ENCODE measurements around the gene SYPL2. TPM values are rescaled to one million over a fixed set of nuclear protein-coding genes. Genes with fewer than 3 reads are reported as not detected.
A peak's percentile ranks its signal among the peaks of the same experiment; 100 is the strongest.

The SYPL2 gene
- 10 to 100 TPM in 2 of 4 donors, 1 to 10 TPM in 2; 8.9 to 12.9 (median 10.3) TPM for total RNA-seq
- 7.9 TPM for polyA plus RNA-seq
- long read RNA-seq, donor 1, transcript SYPL2-201 (6 exons, 3,624 nt) = major isoform, 5 of 12 reads
- long read RNA-seq, donor 1, partial matches to known transcripts = 7 of 12 reads
- long read RNA-seq, donor 1, other reads (novel, unspliced or antisense) = 0 of 12 reads
- long read RNA-seq, donor 2, transcript SYPL2-201 (6 exons, 3,624 nt) = major isoform, 7 of 12 reads
- long read RNA-seq, donor 2, partial matches to known transcripts = 5 of 12 reads
- long read RNA-seq, donor 2, other reads (novel, unspliced or antisense) = 0 of 12 reads
- long read RNA-seq, donor 3, partial matches to known transcripts = 8 of 46 reads
- long read RNA-seq, donor 3, other reads (novel, unspliced or antisense) = 34 of 46 reads
- long read RNA-seq, donor 4, partial matches to known transcripts = 5 of 8 reads
- long read RNA-seq, donor 4, other reads (novel, unspliced or antisense) = 0 of 8 reads

- ATAC-seq (peak; percentile 84 to 87), DNase-seq (peak; percentile 69 to 86 (median 76))
- no peaks in the 10 kb centered on the region for H3K4me1 ChIP-seq (ENCODE audit: control insufficient read depth, insufficient read depth, low read length)
- intact Hi-C loops (cut with DNase I) = no loop called here
- no peaks in the 10 kb centered on the region for H3K9me3 ChIP-seq (ENCODE audit: control insufficient read depth, low read length)
- no peaks in the 10 kb centered on the region for H3K27me3 ChIP-seq (ENCODE audit: control insufficient read depth, insufficient read depth)
- WGBS = 1% methylated on average over 88 of the region's 88 CpGs
- peak within 1 kb of the TSS; percentile 38 for H3K27ac ChIP-seq (ENCODE audit: low read length)
- H3K4me3 ChIP-seq (ENCODE audit: low read length) = peak within 1 kb of the TSS; percentile 58
These were observed at the start of gene SYPL2 for GRCh38 chr1:109466452-109467300. Gene SYPL2, plus strand, starts transcription at chr1:109466546. Its CDS starts 298 bp downstream, at chr1:109466844.

- no peak for ATAC-seq
- Histone ChIP-seq H3K9me3 (ENCODE audit: control insufficient read depth, low read length) (no peaks in the 10 kb centered on the region), H3K27me3 (ENCODE audit: control insufficient read depth, insufficient read depth) (no peaks in the 10 kb centered on the region), H3K4me1 (ENCODE audit: control insufficient read depth, insufficient read depth, low read length) (no peaks in the 10 kb centered on the region), H3K4me3 (ENCODE audit: low read length) (no peak overlapping the region), H3K27ac (ENCODE audit: low read length) (no peak overlapping the region)
- 69% methylated on average over 2 of the region's 2 CpGs for WGBS
- intact Hi-C loops (cut with DNase I) = no loop called here
- DNase-seq = no peak
These were observed 42.8 kb upstream of the SYPL2 start for GRCh38 chr1:109423498-109423897.

- Histone ChIP-seq H3K9me3 (ENCODE audit: control insufficient read depth, low read length) (no peaks in the 10 kb centered on the region), H3K4me3 (ENCODE audit: low read length) (peak overlapping the region; percentile 54), H3K27ac (ENCODE audit: low read length) (peak overlapping the region; percentile 82), H3K27me3 (ENCODE audit: control insufficient read depth, insufficient read depth) (no peaks in the 10 kb centered on the region), H3K4me1 (ENCODE audit: control insufficient read depth, insufficient read depth, low read length) (no peaks in the 10 kb centered on the region)
- WGBS = 2% methylated on average over 32 of the region's 32 CpGs
- DNase-seq (no peak), ATAC-seq (peak; percentile 45 to 61)
- intact Hi-C loops (cut with DNase I) = no loop called here
These were observed 40.7 kb upstream of the SYPL2 start for GRCh38 chr1:109425391-109426280.

GRCh38 chr1:109426281-109427170 lies 39.8 kb upstream of the SYPL2 start, which contains the start of gene PSMA5:
Gene PSMA5, minus strand, starts transcription at chr1:109426448. Its CDS starts 118 bp downstream, at chr1:109426330.
- under 1% methylated on average over 50 of the region's 50 CpGs for WGBS
- peak; percentile 100 for ATAC-seq
- Histone ChIP-seq H3K27me3 (ENCODE audit: control insufficient read depth, insufficient read depth) (no peaks in the 10 kb centered on the region), H3K4me3 (ENCODE audit: low read length) (peak within 1 kb of the TSS; percentile 54), H3K4me1 (ENCODE audit: control insufficient read depth, insufficient read depth, low read length) (no peaks in the 10 kb centered on the region), H3K27ac (ENCODE audit: low read length) (peak within 1 kb of the TSS; percentile 95), H3K9me3 (ENCODE audit: control insufficient read depth, low read length) (no peaks in the 10 kb centered on the region)
- intact Hi-C loops (cut with DNase I) = no loop called here
- DNase-seq = peak; percentile 98

GRCh38 chr1:109427171-109427467 lies 39.2 kb upstream of the SYPL2 start:
- Histone ChIP-seq H3K9me3 (ENCODE audit: control insufficient read depth, low read length) (no peaks in the 10 kb centered on the region), H3K4me1 (ENCODE audit: control insufficient read depth, insufficient read depth, low read length) (no peaks in the 10 kb centered on the region), H3K4me3 (ENCODE audit: low read length) (peak overlapping the region; percentile 54), H3K27me3 (ENCODE audit: control insufficient read depth, insufficient read depth) (no peaks in the 10 kb centered on the region), H3K27ac (ENCODE audit: low read length) (peak overlapping the region; percentile 95)
- intact Hi-C loops (cut with DNase I) = no loop called here
- DNase-seq (no peak), ATAC-seq (no peak)
- WGBS = 10% methylated on average over 7 of the region's 7 CpGs

GRCh38 chr1:109432336-109432735 lies 34.0 kb upstream of the SYPL2 start:
- H3K4me1 ChIP-seq (ENCODE audit: control insufficient read depth, insufficient read depth, low read length) = no peaks in the 10 kb centered on the region
- no peak overlapping the region for H3K4me3 ChIP-seq (ENCODE audit: low read length)
- intact Hi-C loops (cut with DNase I) = no loop called here
- no peak for DNase-seq
- H3K27me3 ChIP-seq (ENCODE audit: control insufficient read depth, insufficient read depth) = no peaks in the 10 kb centered on the region
- no peak for ATAC-seq
- no peaks in the 10 kb centered on the region for H3K9me3 ChIP-seq (ENCODE audit: control insufficient read depth, low read length)
- no peak overlapping the region for H3K27ac ChIP-seq (ENCODE audit: low read length)

GRCh38 chr1:109433322-109433721 lies 33.0 kb upstream of the SYPL2 start:
- Histone ChIP-seq H3K9me3 (ENCODE audit: control insufficient read depth, low read length) (no peaks in the 10 kb centered on the region), H3K4me1 (ENCODE audit: control insufficient read depth, insufficient read depth, low read length) (no peaks in the 10 kb centered on the region), H3K4me3 (ENCODE audit: low read length) (no peak overlapping the region), H3K27me3 (ENCODE audit: control insufficient read depth, insufficient read depth) (no peaks in the 10 kb centered on the region), H3K27ac (ENCODE audit: low read length) (no peak overlapping the region)
- intact Hi-C loops (cut with DNase I) = no loop called here
- no peak for DNase-seq
- WGBS = 94% methylated on average over 1 of the region's 1 CpG
- no peak for ATAC-seq

- ATAC-seq = no peak
- WGBS = 77% methylated on average over 1 of the region's 1 CpG
These were observed 31.9 kb upstream of the SYPL2 start for GRCh38 chr1:109434484-109434883.

GRCh38 chr1:109438798-109439297 lies 27.5 kb upstream of the SYPL2 start:
- 63% methylated on average over 3 of the region's 3 CpGs for WGBS
- H3K9me3 ChIP-seq (ENCODE audit: control insufficient read depth, low read length) = no peaks in the 10 kb centered on the region
- H3K4me1 ChIP-seq (ENCODE audit: control insufficient read depth, insufficient read depth, low read length) = no peaks in the 10 kb centered on the region
- no peaks in the 10 kb centered on the region for H3K27me3 ChIP-seq (ENCODE audit: control insufficient read depth, insufficient read depth)
- H3K27ac ChIP-seq (ENCODE audit: low read length) = no peak overlapping the region
- H3K4me3 ChIP-seq (ENCODE audit: low read length) = no peak overlapping the region
- DNase-seq (no peak), ATAC-seq (peak in 1 of 2 donors; percentile 52)
- intact Hi-C loops (cut with DNase I) = no loop called here

More at GRCh38 chr1:109434484-109434883, 31.9 kb upstream of the SYPL2 start:
- no peak overlapping the region for H3K27ac ChIP-seq (ENCODE audit: low read length)
- H3K9me3 ChIP-seq (ENCODE audit: control insufficient read depth, low read length) = no peaks in the 10 kb centered on the region
- intact Hi-C loops (cut with DNase I) = no loop called here
- H3K4me3 ChIP-seq (ENCODE audit: low read length) = no peak overlapping the region
- DNase-seq = no peak
- H3K27me3 ChIP-seq (ENCODE audit: control insufficient read depth, insufficient read depth) = no peaks in the 10 kb centered on the region
- H3K4me1 ChIP-seq (ENCODE audit: control insufficient read depth, insufficient read depth, low read length) = no peaks in the 10 kb centered on the region

GRCh38 chr1:109441069-109441468 lies 25.3 kb upstream of the SYPL2 start:
- DNase-seq (no peak), ATAC-seq (no peak)
- H3K9me3 ChIP-seq (ENCODE audit: control insufficient read depth, low read length) = no peaks in the 10 kb centered on the region
- no peaks in the 10 kb centered on the region for H3K4me1 ChIP-seq (ENCODE audit: control insufficient read depth, insufficient read depth, low read length)
- 35% methylated on average over 1 of the region's 1 CpG for WGBS
- intact Hi-C loops (cut with DNase I) = no loop called here
- H3K4me3 ChIP-seq (ENCODE audit: low read length) = no peak overlapping the region
- no peaks in the 10 kb centered on the region for H3K27me3 ChIP-seq (ENCODE audit: control insufficient read depth, insufficient read depth)
- H3K27ac ChIP-seq (ENCODE audit: low read length) = no peak overlapping the region

Data from right cardiac atrium (tissue), 5 donors.